LNCAP (cell line): ENCODE measurements around the gene C16orf87.

Source experiments
- TF ChIP-seq, protein P1 (sequence below): fragments of 450-650 bp; IDR thresholded peaks from 2 replicates; pipeline ENCODE4 v1.5.1; 2017; ENCODE audit warnings: mild to moderate bottlenecking

The C16orf87 gene

GRCh38 chr16:46836534-46837530 lies 5.9 kb upstream of the C16orf87 start:
- TF ChIP-seq, protein P1, sequence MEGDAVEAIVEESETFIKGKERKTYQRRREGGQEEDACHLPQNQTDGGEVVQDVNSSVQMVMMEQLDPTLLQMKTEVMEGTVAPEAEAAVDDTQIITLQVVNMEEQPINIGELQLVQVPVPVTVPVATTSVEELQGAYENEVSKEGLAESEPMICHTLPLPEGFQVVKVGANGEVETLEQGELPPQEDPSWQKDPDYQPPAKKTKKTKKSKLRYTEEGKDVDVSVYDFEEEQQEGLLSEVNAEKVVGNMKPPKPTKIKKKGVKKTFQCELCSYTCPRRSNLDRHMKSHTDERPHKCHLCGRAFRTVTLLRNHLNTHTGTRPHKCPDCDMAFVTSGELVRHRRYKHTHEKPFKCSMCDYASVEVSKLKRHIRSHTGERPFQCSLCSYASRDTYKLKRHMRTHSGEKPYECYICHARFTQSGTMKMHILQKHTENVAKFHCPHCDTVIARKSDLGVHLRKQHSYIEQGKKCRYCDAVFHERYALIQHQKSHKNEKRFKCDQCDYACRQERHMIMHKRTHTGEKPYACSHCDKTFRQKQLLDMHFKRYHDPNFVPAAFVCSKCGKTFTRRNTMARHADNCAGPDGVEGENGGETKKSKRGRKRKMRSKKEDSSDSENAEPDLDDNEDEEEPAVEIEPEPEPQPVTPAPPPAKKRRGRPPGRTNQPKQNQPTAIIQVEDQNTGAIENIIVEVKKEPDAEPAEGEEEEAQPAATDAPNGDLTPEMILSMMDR = no peak

DNA sequence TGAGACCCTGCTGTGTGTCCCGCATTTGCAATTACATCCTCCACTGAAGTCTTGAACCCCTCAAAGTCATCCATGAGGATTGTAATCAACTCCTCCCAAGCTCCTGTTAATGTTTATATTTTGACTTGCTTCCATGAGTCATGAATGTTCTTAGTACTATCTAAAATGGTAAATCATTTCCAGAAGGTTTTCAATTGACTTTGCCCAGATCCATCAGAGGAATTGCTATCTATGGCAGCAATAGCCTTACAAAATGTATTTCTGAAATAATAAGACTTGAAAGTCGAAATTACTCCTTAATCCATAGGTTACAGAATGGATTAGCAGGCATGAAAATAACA lies 2.5 kb upstream of the C16orf87 start:
- TF ChIP-seq, protein P1 = no peak

DNA sequence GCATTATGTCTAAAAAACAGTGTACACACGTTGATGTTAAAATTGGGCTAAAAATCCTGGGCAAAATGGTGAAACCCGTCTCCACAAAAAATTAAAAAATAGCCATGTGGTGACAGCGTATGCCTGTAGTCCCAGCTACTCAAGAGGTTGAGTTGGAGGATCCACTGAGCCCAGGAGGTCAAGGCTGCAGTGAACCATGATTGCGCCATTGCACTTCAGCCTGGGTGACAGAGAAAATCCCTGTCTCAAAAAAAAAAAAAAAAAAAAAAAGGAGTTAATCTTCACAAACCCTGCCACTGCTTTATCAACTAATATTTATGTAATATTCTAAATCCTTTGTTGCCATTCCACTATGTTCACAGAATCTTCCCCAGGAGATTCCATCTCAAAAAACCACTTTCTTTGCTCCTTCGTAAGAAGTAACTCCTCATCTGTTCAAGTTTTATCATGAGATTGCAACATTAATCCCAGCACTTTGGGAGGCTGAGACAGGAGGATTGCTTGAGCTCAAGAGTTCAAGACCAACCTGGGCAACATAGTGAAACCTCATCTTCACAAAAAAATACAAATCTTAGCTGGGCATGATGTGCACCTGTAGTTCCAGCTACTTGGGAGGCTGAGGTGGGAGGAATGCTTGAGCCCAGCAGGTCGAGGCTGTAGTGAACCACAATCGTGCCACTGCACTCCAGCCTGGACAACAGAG lies 1.9 kb upstream of the C16orf87 start:
- TF ChIP-seq, protein P1 = no peak

GRCh38 chr16:46830417-46830901 lies 521 bp downstream of the C16orf87 start:
- TF ChIP-seq, protein P1 = no peak

GRCh38 chr16:46828943-46829342 lies 2.0 kb downstream of the C16orf87 start:
- TF ChIP-seq, protein P1 = no peak

GRCh38 chr16:46828292-46828691 lies 2.7 kb downstream of the C16orf87 start:
- TF ChIP-seq, protein P1 = no peak

- TF ChIP-seq, protein P1 = no peak
Observed at GRCh38 chr16:46826631-46827030, 4.3 kb downstream of the C16orf87 start.
